Pancreas (tissue), 10 donors: Measurements from ENCODE around the gene NDUFS1. TPM values are rescaled to one million over a fixed set of nuclear protein-coding genes. Genes with fewer than 3 reads are reported as not detected.
"Not testable (repeated sequence)": the region's sequence is repeated elsewhere in the genome, so short reads cannot be mapped to it uniquely, and the experiment has no call there.

Experiments
- ATAC-seq, 4 donors: fragments of 200-7000 bp; cut with Tn5 transposase; one replicate each; pipeline versions ENCODE4 v1.8.0 to v1.9.1; 2020; ENCODE audit warnings: mild to moderate bottlenecking in 4 of 4, moderate library complexity in 4 of 4
- DNase-seq, 6 donors: peaks; one replicate each; pipeline ENCODE4 v3.0.0-alpha.2; 2020
- FAIRE-seq: peaks from 2 replicates; lab custom pipeline; 2012; peaks lifted over from hg19 to GRCh38; lab: Jason Lieb, UNC
- H3K27ac ChIP-seq, 4 donors: fragments of 200-600 bp; sonication (generic); 1 replicate in 3 of 4; 2 replicates in 1 of 4; pipeline versions ENCODE4 v1.5.0 to v1.8.0; 2020
- H3K27me3 ChIP-seq, 4 donors: fragments of 200-600 bp; one replicate each; pipeline ENCODE4 v1.8.0; 2021
- H3K36me3 ChIP-seq, 3 donors: fragments of 200-600 bp; sonication (generic) in 1 of 3; one replicate each; pipeline versions ENCODE4 v1.5.0 to v1.8.0; 2020 to 2021
- H3K4me1 ChIP-seq, 3 donors: fragments of 200-600 bp; one replicate each; pipeline ENCODE4 v1.8.0; 2021
- H3K4me3 ChIP-seq, 4 donors: fragments of 200-600 bp; sonication (generic) in 2 of 4; one replicate each; pipeline versions ENCODE4 v1.5.0 to v1.8.0; 2020 to 2021
- H3K9me3 ChIP-seq, 4 donors: fragments of 200-600 bp; one replicate each; pipeline ENCODE4 v1.8.0; 2021
- CTCF ChIP-seq, 4 donors: fragments of 200-600 bp; sonication (generic) in 3 of 4; IDR thresholded peaks; one replicate each; pipeline versions ENCODE4 v1.5.0 to v1.8.0; 2021; ENCODE audit warnings: antibody characterized with exemption in 4 of 4
- WGBS, 2 donors: extraction: QIAGEN DNeasy Blood & Tissue Kit; methylation state at CpG; one replicate each; pipeline ENCODE4 v1.1.7; 2013; 5-methylcytosine and 5-hydroxymethylcytosine counted together
- intact Hi-C, 3 donors: fragments of 100-400 bp; cut with DNase I; formaldehyde crosslinking; loops; one replicate each; pipeline versions ENCODE4 v1.11.1 to v1.14.2; 2022
- polyA plus RNA-seq, 2 donors: library from polyadenylated mRNA; stranded (reverse); fragments of 200-250 nt; gene quantifications; one replicate each; pipeline ENCODE4 v1.2.3, GENCODE V29; 2013
- total RNA-seq, 6 donors: library from RNA; stranded (reverse); fragmentation: NEBNext Ultra II Directional in 4 of 6; extraction: Animal tissue kit (Norgen Biotek cat#: 25700) in 4 of 6; gene quantifications; one replicate each; pipeline versions ENCODE4 v1.2.1 to v1.2.4, GENCODE V29; 2021 to 2023
- donor health status: healthy with polysubstance abuse.
- donor health status: DM: no; HTN: no; CAD: no; lungs with moderate emphysema.
- donor health status: DM: no; HTN: no; CAD: no.
- donor health status: control.
- donor health status: control.
- donor health status: Bipolar disorder and iron deficiency.
- donor health status: DM: yes; HTN: yes; CAD: no.
- donor health status: DM: no; HTN: no; CAD: no.
- donor health status: DM: no; HTN: no; CAD: no.
- donor health status: DM: yes; HTN: yes; CAD: no.

Gene NDUFS1
- total and polyA plus RNA-seq, 8 donors, result 7.3 to 42.1 (median 30.1) TPM

GRCh38 chr2:206144383-206144782 is 14.9 kb downstream of the NDUFS1 start:
- 94 to 97% methylated on average over 2 of the region's 2 CpGs for WGBS, 2 donors
- ATAC-seq, result no peak
- no peak for TF ChIP-seq CTCF (IDR thresholded peaks at IDR 0.05)
- no peak for DNase-seq
- Histone ChIP-seq H3K36me3 (peaks cover 4 to 77% (median 30%) of the 10 kb centered on the region in 3 donors), H3K4me1 (no peaks in the 10 kb centered on the region), H3K27ac (no peak overlapping the region), H3K9me3 (no peaks in the 10 kb centered on the region), H3K27me3 (no peaks in the 10 kb centered on the region), H3K4me3 (no peak overlapping the region)
- intact Hi-C loops, result no loop called here
- FAIRE-seq, result no peak

- Histone ChIP-seq H3K36me3 (peaks cover under 1 to 75% (median 32%) of the 10 kb centered on the region in 3 donors), H3K27ac (no peak overlapping the region), H3K4me3 (no peak overlapping the region), H3K9me3 (no peaks in the 10 kb centered on the region), H3K4me1 (no peaks in the 10 kb centered on the region), H3K27me3 (no peaks in the 10 kb centered on the region)
- TF ChIP-seq CTCF (IDR thresholded peaks at IDR 0.05), result no peak
- WGBS, 2 donors, result 96 to 98% methylated on average over 4 of the region's 4 CpGs
- no peak for DNase-seq
- intact Hi-C loops, result no loop called here
- FAIRE-seq, result no peak
- no peak for ATAC-seq
Observed at GRCh38 chr2:206143451-206143850, 15.8 kb downstream of the NDUFS1 start.

- no peak for DNase-seq
- no peaks in the 10 kb centered on the region for H3K4me1 ChIP-seq
- H3K36me3 ChIP-seq, result peaks cover 15 to 67% (median 34%) of the 10 kb centered on the region in 3 donors
- no peak for FAIRE-seq
- intact Hi-C loops, result no loop called here
- H3K27me3 ChIP-seq, result no peaks in the 10 kb centered on the region
- no peak overlapping the region for H3K27ac ChIP-seq
- H3K9me3 ChIP-seq, result no peaks in the 10 kb centered on the region
- ATAC-seq, result no peak
- no peak for TF ChIP-seq CTCF (IDR thresholded peaks at IDR 0.05)
- no peak overlapping the region for H3K4me3 ChIP-seq
Observed at GRCh38 chr2:206127656-206128055, 31.6 kb downstream of the NDUFS1 start.

- no peaks in the 10 kb centered on the region for H3K27me3 ChIP-seq
Observed at GRCh38 chr2:206125901-206126300, 33.3 kb downstream of the NDUFS1 start.

GRCh38 chr2:206122569-206122968 is 36.7 kb downstream of the NDUFS1 start:
- H3K27ac ChIP-seq, ATAC-seq, H3K27me3 ChIP-seq, H3K4me1 ChIP-seq, DNase-seq, H3K9me3 ChIP-seq, H3K4me3 ChIP-seq, FAIRE-seq, intact Hi-C loops: not testable (repeated sequence)
- H3K36me3 ChIP-seq, result peaks cover 15 to 56% (median 24%) of the 10 kb centered on the region in 3 donors
- WGBS, 2 donors, result 95 to 100% methylated on average over 3 of the region's 3 CpGs

More at GRCh38 chr2:206125901-206126300, 33.3 kb downstream of the NDUFS1 start:
- ATAC-seq, result no peak
- no peak for TF ChIP-seq CTCF (IDR thresholded peaks at IDR 0.05)
- peaks cover 15 to 72% (median 34%) of the 10 kb centered on the region in 3 donors for H3K36me3 ChIP-seq
- DNase-seq, result no peak
- FAIRE-seq, result no peak
- intact Hi-C loops, result no loop called here
- H3K4me1 ChIP-seq, result no peaks in the 10 kb centered on the region
- no peak overlapping the region for H3K4me3 ChIP-seq
- H3K9me3 ChIP-seq, result no peaks in the 10 kb centered on the region
- H3K27ac ChIP-seq, result no peak overlapping the region
